IPS-18a (cell line): Measurements from ENCODE around the gene WARS2.

ENCODE experiments used
- H3K27ac ChIP-seq: one replicate; pipeline ENCODE4 v1.5.1; 2013; ENCODE audit warnings: low read length
- H3K27me3 ChIP-seq: one replicate; pipeline ENCODE4 v1.6.1; 2013; ENCODE audit warnings: mild to moderate bottlenecking, low read length; ENCODE audit not compliant: control insufficient read depth, insufficient read depth
- H3K36me3 ChIP-seq: one replicate; pipeline ENCODE4 v1.6.1; 2013; ENCODE audit warnings: low read depth, low read length; ENCODE audit not compliant: control insufficient read depth
- H3K4me1 ChIP-seq: one replicate; pipeline ENCODE4 v1.6.1; 2013; ENCODE audit warnings: low read depth, low read length; ENCODE audit not compliant: control insufficient read depth
- H3K4me3 ChIP-seq: one replicate; pipeline ENCODE4 v1.5.1; 2013; ENCODE audit warnings: low read length
- H3K9ac ChIP-seq: one replicate; pipeline ENCODE4 v1.6.1; 2013; ENCODE audit warnings: mild to moderate bottlenecking, low read length, moderate library complexity
- H3K9me3 ChIP-seq: one replicate; pipeline ENCODE4 v1.6.1; 2013; ENCODE audit warnings: low read depth, low read length; ENCODE audit not compliant: control insufficient read depth

Gene WARS2

GRCh38 chr1:118986555-118987467 is 153.6 kb downstream of the WARS2 start:
- H3K9ac ChIP-seq: no peak overlapping the region
- no peak overlapping the region for H3K27ac ChIP-seq
- H3K9me3 ChIP-seq: no peaks in the 10 kb centered on the region
- H3K36me3 ChIP-seq: no peaks in the 10 kb centered on the region
- peak overlapping the region; percentile 52 for H3K4me3 ChIP-seq
- H3K4me1 ChIP-seq: peaks cover 49% of the 10 kb centered on the region
- H3K27me3 ChIP-seq: peaks cover 100% of the 10 kb centered on the region

GRCh38 chr1:118985640-118986554 is 154.6 kb downstream of the WARS2 start:
- H3K4me1 ChIP-seq: peaks cover 42% of the 10 kb centered on the region
- no peak overlapping the region for H3K27ac ChIP-seq
- H3K9ac ChIP-seq: no peak overlapping the region
- H3K9me3 ChIP-seq: no peaks in the 10 kb centered on the region
- peak overlapping the region; percentile 51 for H3K4me3 ChIP-seq
- peaks cover 100% of the 10 kb centered on the region for H3K27me3 ChIP-seq
- no peaks in the 10 kb centered on the region for H3K36me3 ChIP-seq

- peaks cover 100% of the 10 kb centered on the region for H3K27me3 ChIP-seq
Observed at GRCh38 chr1:118984722-118985639, 155.5 kb downstream of the WARS2 start.

GRCh38 chr1:118984086-118984721 is 156.2 kb downstream of the WARS2 start:
- no peaks in the 10 kb centered on the region for H3K9me3 ChIP-seq
- H3K4me3 ChIP-seq: peak overlapping the region; percentile 51

More at GRCh38 chr1:118984722-118985639, 155.5 kb downstream of the WARS2 start:
- H3K9ac ChIP-seq: no peak overlapping the region
- H3K27ac ChIP-seq: no peak overlapping the region
- no peaks in the 10 kb centered on the region for H3K36me3 ChIP-seq
- peak overlapping the region; percentile 51 for H3K4me3 ChIP-seq
- H3K9me3 ChIP-seq: no peaks in the 10 kb centered on the region
- peaks cover 38% of the 10 kb centered on the region for H3K4me1 ChIP-seq

GRCh38 chr1:118983558-118984041 is 156.9 kb downstream of the WARS2 start:
- Histone ChIP-seq H3K9me3 (no peaks in the 10 kb centered on the region), H3K27me3 (peaks cover 100% of the 10 kb centered on the region), H3K36me3 (no peaks in the 10 kb centered on the region)

More at GRCh38 chr1:118984086-118984721, 156.2 kb downstream of the WARS2 start:
- Histone ChIP-seq H3K9ac (no peak overlapping the region), H3K27ac (no peak overlapping the region), H3K36me3 (no peaks in the 10 kb centered on the region), H3K4me1 (peaks cover 38% of the 10 kb centered on the region), H3K27me3 (peaks cover 100% of the 10 kb centered on the region)

GRCh38 chr1:118982821-118983557 is 157.5 kb downstream of the WARS2 start:
- no peaks in the 10 kb centered on the region for H3K9me3 ChIP-seq
- H3K36me3 ChIP-seq: no peaks in the 10 kb centered on the region
- peaks cover 36% of the 10 kb centered on the region for H3K4me1 ChIP-seq
- H3K27ac ChIP-seq: no peak overlapping the region
- H3K4me3 ChIP-seq: peak overlapping the region; percentile 35
- H3K27me3 ChIP-seq: peaks cover 100% of the 10 kb centered on the region
- H3K9ac ChIP-seq: no peak overlapping the region

More at GRCh38 chr1:118983558-118984041, 156.9 kb downstream of the WARS2 start:
- peaks cover 39% of the 10 kb centered on the region for H3K4me1 ChIP-seq
- H3K27ac ChIP-seq: no peak overlapping the region
- peak overlapping the region; percentile 35 for H3K4me3 ChIP-seq
- H3K9ac ChIP-seq: no peak overlapping the region

- Histone ChIP-seq H3K27ac (no peak overlapping the region), H3K4me3 (no peak overlapping the region), H3K27me3 (peaks cover 100% of the 10 kb centered on the region), H3K36me3 (no peaks in the 10 kb centered on the region), H3K4me1 (peaks cover 36% of the 10 kb centered on the region), H3K9me3 (no peaks in the 10 kb centered on the region), H3K9ac (no peak overlapping the region)
Observed at GRCh38 chr1:118982266-118982665, 158.2 kb downstream of the WARS2 start.

- H3K9me3 ChIP-seq: no peaks in the 10 kb centered on the region
- H3K4me1 ChIP-seq: peaks cover 32% of the 10 kb centered on the region
- H3K27ac ChIP-seq: no peak overlapping the region
- no peak overlapping the region for H3K4me3 ChIP-seq
- H3K36me3 ChIP-seq: no peaks in the 10 kb centered on the region
- H3K27me3 ChIP-seq: peaks cover 100% of the 10 kb centered on the region
- no peak overlapping the region for H3K9ac ChIP-seq
Observed at GRCh38 chr1:118981436-118981835, 159.0 kb downstream of the WARS2 start.
